Measurements from ENCODE around the gene TRAF4.
A peak's percentile ranks its signal among the peaks of the same experiment; 100 is the strongest.

The TRAF4 gene

GRCh38 chr17:28751600-28752366 is 8.0 kb downstream of the TRAF4 start:
- H3K4me3 ChIP-seq (ENCODE audit: low read length), result no peak overlapping the region
- TF ChIP-seq, protein P1, sequence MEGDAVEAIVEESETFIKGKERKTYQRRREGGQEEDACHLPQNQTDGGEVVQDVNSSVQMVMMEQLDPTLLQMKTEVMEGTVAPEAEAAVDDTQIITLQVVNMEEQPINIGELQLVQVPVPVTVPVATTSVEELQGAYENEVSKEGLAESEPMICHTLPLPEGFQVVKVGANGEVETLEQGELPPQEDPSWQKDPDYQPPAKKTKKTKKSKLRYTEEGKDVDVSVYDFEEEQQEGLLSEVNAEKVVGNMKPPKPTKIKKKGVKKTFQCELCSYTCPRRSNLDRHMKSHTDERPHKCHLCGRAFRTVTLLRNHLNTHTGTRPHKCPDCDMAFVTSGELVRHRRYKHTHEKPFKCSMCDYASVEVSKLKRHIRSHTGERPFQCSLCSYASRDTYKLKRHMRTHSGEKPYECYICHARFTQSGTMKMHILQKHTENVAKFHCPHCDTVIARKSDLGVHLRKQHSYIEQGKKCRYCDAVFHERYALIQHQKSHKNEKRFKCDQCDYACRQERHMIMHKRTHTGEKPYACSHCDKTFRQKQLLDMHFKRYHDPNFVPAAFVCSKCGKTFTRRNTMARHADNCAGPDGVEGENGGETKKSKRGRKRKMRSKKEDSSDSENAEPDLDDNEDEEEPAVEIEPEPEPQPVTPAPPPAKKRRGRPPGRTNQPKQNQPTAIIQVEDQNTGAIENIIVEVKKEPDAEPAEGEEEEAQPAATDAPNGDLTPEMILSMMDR (IDR thresholded peaks at IDR 0.05; ENCODE audit: insufficient read depth, low read depth, low read length, missing control alignments), result no peak
- DNase-seq (ENCODE audit: low read depth), result no peak

DNA sequence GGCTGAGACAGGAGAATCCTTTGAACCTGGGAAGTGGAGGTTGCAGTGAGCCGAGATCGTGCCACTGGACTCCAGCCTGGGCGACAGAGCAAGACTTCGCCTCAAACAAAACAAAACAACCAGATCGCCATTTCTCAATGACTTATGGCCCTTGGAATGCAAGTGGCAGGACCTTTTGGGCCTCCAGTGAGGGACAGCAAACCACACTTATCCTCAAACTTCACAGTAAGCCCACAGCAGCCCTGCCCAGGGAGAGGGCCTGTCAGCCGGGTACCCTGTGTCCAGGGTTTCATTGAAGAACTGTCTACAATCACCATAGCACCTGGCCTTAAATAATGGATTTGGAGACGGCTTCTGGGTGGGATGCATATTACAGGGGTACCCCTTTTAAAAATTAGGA is 11.7 kb downstream of the TRAF4 start:
- TF ChIP-seq, protein P1 (IDR thresholded peaks at IDR 0.05; ENCODE audit: insufficient read depth, low read depth, low read length, missing control alignments), result no peak
- H3K4me3 ChIP-seq (ENCODE audit: low read length), result no peak overlapping the region
- DNase-seq (ENCODE audit: low read depth), result no peak

DNA sequence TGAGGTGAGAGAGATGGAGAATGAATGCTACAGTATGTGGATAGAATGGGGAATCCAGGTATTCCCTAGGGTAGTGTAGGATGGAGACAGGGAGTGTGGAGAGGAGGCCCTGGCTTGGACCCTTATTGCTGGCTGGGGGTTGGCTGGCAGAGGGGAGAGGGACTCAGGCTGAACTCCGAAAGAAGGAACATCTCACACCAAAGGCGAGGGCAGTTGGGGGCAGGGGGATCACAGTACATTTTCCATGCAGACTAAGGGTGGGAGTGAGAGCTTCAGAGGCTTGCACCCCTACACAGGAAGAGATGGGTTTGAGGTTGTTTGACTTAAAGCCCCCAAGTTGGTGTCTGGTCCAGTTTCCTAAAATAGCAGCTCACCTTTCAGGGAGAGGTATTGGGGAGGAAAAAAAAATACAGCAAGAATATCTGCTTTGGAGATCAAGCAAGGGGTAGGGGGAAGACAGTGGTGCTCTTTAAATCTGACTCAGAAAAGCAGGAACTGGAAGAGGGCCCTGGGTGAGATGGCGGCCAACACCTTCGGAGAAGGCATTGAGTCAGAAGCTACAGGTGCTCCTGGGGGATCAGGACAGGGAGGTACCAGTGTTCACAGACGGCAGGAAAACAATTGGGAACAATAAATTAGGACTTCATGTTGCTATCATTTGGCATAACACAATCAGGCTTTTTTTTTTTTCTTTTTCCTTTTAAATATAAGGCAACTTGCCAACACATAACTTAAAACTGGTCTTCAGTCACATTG is 12.4 kb downstream of the TRAF4 start:
- TF ChIP-seq, protein P1 (IDR thresholded peaks at IDR 0.05; ENCODE audit: insufficient read depth, low read depth, low read length, missing control alignments), result no peak
- H3K4me3 ChIP-seq (ENCODE audit: low read length), result no peak overlapping the region
- no peak for DNase-seq (ENCODE audit: low read depth)

DNA sequence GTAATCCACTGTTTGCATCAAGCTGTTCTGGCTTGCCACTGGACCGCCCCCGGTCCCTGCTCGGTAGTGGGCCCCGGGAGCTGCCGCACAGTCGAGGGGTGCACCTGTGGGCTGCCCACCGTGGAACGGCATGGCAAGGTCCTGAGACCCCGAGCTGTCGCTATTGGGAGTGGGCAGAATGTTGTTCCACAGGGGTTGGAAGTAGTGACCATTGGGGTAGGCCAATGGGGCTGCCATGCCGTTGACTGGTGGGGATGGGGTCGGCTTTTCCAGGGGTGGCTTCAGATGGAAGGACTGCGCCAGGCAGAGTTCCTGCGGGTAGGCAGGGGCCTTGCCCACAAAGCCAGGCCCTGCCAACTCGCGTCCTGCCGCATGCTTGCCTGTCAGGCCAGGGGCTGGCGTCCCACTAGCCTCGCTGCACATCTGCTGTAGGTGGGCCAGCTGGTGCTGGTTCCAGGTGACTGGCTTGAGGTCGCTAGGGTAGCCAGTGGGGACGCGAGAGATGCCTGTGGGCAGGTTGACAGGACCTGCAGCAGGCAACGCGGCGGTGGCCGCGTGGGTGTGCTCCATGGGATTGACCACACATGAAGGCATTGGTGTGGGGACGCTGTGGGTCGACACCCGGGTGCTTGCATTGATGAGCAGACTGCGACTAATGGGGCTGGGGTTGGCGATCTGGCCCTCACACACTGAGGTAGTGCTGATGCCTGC is 14.8 kb downstream of the TRAF4 start:
- TF ChIP-seq, protein P1 (IDR thresholded peaks at IDR 0.05; ENCODE audit: insufficient read depth, low read depth, low read length, missing control alignments), result no peak
- H3K4me3 ChIP-seq (ENCODE audit: low read length), result no peak overlapping the region
- no peak for DNase-seq (ENCODE audit: low read depth)

DNA sequence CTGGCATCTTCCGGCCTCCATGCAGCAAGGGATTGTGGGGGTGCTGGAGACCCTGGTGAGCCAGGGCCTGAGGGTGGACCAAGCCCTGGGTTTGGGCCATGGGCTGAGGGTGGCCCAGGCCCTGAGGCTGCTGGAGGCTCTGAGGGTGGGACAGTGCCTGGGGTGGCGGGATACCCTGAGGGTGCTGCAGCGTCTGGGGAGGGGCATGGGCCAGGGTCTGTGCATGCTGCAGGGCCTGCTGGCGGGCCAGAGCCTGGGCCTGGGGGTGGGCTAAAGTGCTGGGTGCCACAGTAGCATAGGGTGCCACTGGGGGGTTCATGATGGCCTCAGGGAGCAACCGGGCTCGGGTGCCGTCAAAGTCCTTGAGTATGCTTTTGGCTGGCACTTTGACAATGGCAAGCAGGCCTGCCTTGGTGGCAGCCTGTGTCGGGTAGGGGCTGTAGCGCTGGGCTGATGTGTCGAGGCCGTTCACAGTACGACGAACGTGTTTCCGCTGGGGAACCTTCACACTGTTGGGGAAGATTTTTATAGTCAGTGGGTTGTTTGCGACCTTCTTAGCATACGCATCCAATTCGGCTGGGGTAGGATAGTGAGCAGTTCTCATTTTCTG is 15.6 kb downstream of the TRAF4 start:
- DNase-seq (ENCODE audit: low read depth), result no peak
- TF ChIP-seq, protein P1 (IDR thresholded peaks at IDR 0.05; ENCODE audit: insufficient read depth, low read depth, low read length, missing control alignments), result no peak

GRCh38 chr17:28760601-28761562 is 17.1 kb downstream of the TRAF4 start:
- peak; percentile 70 for DNase-seq (ENCODE audit: low read depth)
- TF ChIP-seq, protein P1 (IDR thresholded peaks at IDR 0.05; ENCODE audit: insufficient read depth, low read depth, low read length, missing control alignments), result no peak
- no peak overlapping the region for H3K4me3 ChIP-seq (ENCODE audit: low read length)

More for the DNA sequence above, 15.6 kb downstream of the TRAF4 start:
- no peak overlapping the region for H3K4me3 ChIP-seq (ENCODE audit: low read length)

Data from epithelial cell of esophagus (primary cell).